ENCODE results near the gene ARHGAP20. TPM values are rescaled to one million over a fixed set of nuclear protein-coding genes. Genes with fewer than 3 reads are reported as not detected.

ARHGAP20 gene
- 0.58 and 1.5 TPM in 2 replicates for total RNA-seq (2014; rRNA removed; shearing (Covaris generic))

- peak; percentile 66 for DNase-seq (ENCODE audit: low spot score)
Measured at GRCh38 chr11:110711776-110712658, at the start of gene ARHGAP20. Gene ARHGAP20 (minus strand): TSS chr11:110712437. CDS start chr11:110712231, 206 bp downstream.

GRCh38 chr11:110761991-110762390, 49.8 kb upstream of the ARHGAP20 start:
- DNase-seq (ENCODE audit: low spot score): no peak

- no peak for DNase-seq (ENCODE audit: low spot score)
Measured at GRCh38 chr11:110761131-110761530, 48.9 kb upstream of the ARHGAP20 start.

- DNase-seq (ENCODE audit: low spot score): peak; percentile 87
Measured at GRCh38 chr11:110759972-110760381, 47.7 kb upstream of the ARHGAP20 start.

GRCh38 chr11:110757962-110758755, 45.9 kb upstream of the ARHGAP20 start:
- DNase-seq (ENCODE audit: low spot score): no peak

GRCh38 chr11:110757066-110757465, 44.8 kb upstream of the ARHGAP20 start:
- DNase-seq (ENCODE audit: low spot score): no peak

GRCh38 chr11:110755941-110756340, 43.7 kb upstream of the ARHGAP20 start:
- DNase-seq (ENCODE audit: low spot score): no peak

GRCh38 chr11:110752890-110753289, 40.7 kb upstream of the ARHGAP20 start:
- no peak for DNase-seq (ENCODE audit: low spot score)

GRCh38 chr11:110750100-110750499, 37.9 kb upstream of the ARHGAP20 start:
- DNase-seq (ENCODE audit: low spot score): no peak

GRCh38 chr11:110747531-110747930, 35.3 kb upstream of the ARHGAP20 start:
- DNase-seq (ENCODE audit: low spot score): no peak

- no peak for DNase-seq (ENCODE audit: low spot score)
Measured at GRCh38 chr11:110738641-110739040, 26.4 kb upstream of the ARHGAP20 start.

GRCh38 chr11:110737593-110737992, 25.4 kb upstream of the ARHGAP20 start:
- no peak for DNase-seq (ENCODE audit: low spot score)

GRCh38 chr11:110736171-110736553, 23.9 kb upstream of the ARHGAP20 start:
- no peak for DNase-seq (ENCODE audit: low spot score)

- no peak for DNase-seq (ENCODE audit: low spot score)
Measured at GRCh38 chr11:110735455-110736170, 23.4 kb upstream of the ARHGAP20 start.

GRCh38 chr11:110734790-110735189, 22.6 kb upstream of the ARHGAP20 start:
- no peak for DNase-seq (ENCODE audit: low spot score)

GRCh38 chr11:110730773-110731172, 18.5 kb upstream of the ARHGAP20 start:
- no peak for DNase-seq (ENCODE audit: low spot score)

- DNase-seq (ENCODE audit: low spot score): no peak
Measured at GRCh38 chr11:110728883-110729282, 16.6 kb upstream of the ARHGAP20 start.

- DNase-seq (ENCODE audit: low spot score): no peak
Measured at GRCh38 chr11:110728476-110728875, 16.2 kb upstream of the ARHGAP20 start.

- DNase-seq (ENCODE audit: low spot score): no peak
Measured at GRCh38 chr11:110724358-110724757, 12.1 kb upstream of the ARHGAP20 start.

GRCh38 chr11:110720431-110721275, 8.4 kb upstream of the ARHGAP20 start:
- no peak for DNase-seq (ENCODE audit: low spot score)

- no peak for DNase-seq (ENCODE audit: low spot score)
Measured at GRCh38 chr11:110716361-110716760, 4.1 kb upstream of the ARHGAP20 start.
